ENCODE results near the gene INTS3. TPM values are rescaled to one million over a fixed set of nuclear protein-coding genes. Genes with fewer than 3 reads are reported as not detected.

INTS3 gene
- polyA plus RNA-seq (ENCODE audit: insufficient read length), result 45.5 TPM

- DNase-seq, result peak; percentile 100
Observed at GRCh38 chr1:153727463-153728304, at the start of gene INTS3. Gene INTS3, plus strand, starts transcription at chr1:153728050. Its CDS starts 585 bp downstream, at chr1:153728635.

GRCh38 chr1:153678519-153679336, 49.1 kb upstream of the INTS3 start, which contains the start of gene NPR1:
Gene NPR1, plus strand, starts transcription at chr1:153678688. Its CDS starts 421 bp downstream, at chr1:153679109.
- DNase-seq, result peak; percentile 55

- peak; percentile 35 for DNase-seq
Observed at GRCh38 chr1:153679337-153680119, 48.3 kb upstream of the INTS3 start.

GRCh38 chr1:153680120-153680403, 47.8 kb upstream of the INTS3 start:
- no peak for DNase-seq

GRCh38 chr1:153682730-153683129, 45.1 kb upstream of the INTS3 start:
- no peak for DNase-seq

GRCh38 chr1:153683854-153684253, 44.0 kb upstream of the INTS3 start:
- no peak for DNase-seq

- DNase-seq, result no peak
Observed at GRCh38 chr1:153684892-153685291, 43.0 kb upstream of the INTS3 start.

GRCh38 chr1:153685544-153686340, 42.1 kb upstream of the INTS3 start:
- no peak for DNase-seq

- no peak for DNase-seq
Observed at GRCh38 chr1:153687346-153688125, 40.3 kb upstream of the INTS3 start.

GRCh38 chr1:153688276-153688675, 39.6 kb upstream of the INTS3 start:
- no peak for DNase-seq

- no peak for DNase-seq
Observed at GRCh38 chr1:153688736-153689328, 39.0 kb upstream of the INTS3 start.

- DNase-seq, result no peak
Observed at GRCh38 chr1:153693466-153693865, 34.4 kb upstream of the INTS3 start.

- DNase-seq, result no peak
Observed at GRCh38 chr1:153696741-153697140, 31.1 kb upstream of the INTS3 start.

GRCh38 chr1:153697191-153698019, 30.4 kb upstream of the INTS3 start:
- peak; percentile 10 for DNase-seq

- peak; percentile 32 for DNase-seq
Observed at GRCh38 chr1:153698020-153698922, 29.6 kb upstream of the INTS3 start.

GRCh38 chr1:153698923-153699714, 28.7 kb upstream of the INTS3 start:
- no peak for DNase-seq

- no peak for DNase-seq
Observed at GRCh38 chr1:153699768-153700167, 28.1 kb upstream of the INTS3 start.

GRCh38 chr1:153705484-153705883, 22.4 kb upstream of the INTS3 start:
- no peak for DNase-seq
